UCSD-AML1 (cell line): ENCODE results near the gene TMEM250.

Experiments used
- DNase-seq: peaks from one replicate; lab custom pipeline; 2025; ENCODE audit not compliant: unreplicated experiment; lab: John Stamatoyannopoulos, UW

Gene TMEM250

DNA sequence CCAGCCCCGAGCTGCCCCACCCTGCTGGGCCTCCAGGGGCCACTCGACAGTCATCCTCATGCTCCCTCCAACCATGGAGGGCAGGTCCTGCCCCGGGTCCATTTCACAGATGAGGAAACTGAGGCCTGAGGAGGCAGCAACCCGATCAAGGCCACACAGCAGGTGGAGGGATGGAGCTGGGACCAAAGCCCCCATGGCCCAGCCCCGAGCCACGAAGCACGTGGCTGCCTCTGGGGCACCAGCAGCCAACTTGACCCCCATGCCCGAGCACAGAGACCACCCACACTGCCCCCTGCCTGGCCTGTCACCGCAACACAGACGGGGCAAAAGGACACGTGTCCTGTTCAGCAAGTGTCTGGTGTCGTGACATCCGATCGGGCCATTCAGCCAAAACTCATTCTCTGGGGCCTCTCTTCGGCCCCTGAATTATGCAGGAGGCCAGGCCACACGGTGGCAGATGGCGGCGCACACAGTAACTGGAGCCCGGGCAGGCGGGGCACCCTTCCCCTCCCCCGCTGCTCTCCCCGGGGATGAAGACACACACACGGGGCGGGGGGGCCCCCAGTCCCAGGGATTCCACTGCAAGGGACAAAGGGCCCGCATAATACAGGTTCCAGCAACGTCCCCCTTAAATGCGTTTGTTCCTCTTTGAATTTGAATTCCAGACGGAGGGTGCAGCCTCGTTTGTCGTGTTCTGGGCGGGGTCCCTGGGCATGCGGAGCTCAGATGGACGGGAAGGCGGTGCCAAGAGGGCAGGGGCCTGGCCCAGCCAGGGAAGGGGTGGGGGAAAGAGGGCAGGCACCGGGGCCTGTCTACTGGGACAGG lies 29.4 kb upstream of the TMEM250 start:
- no peak for DNase-seq

DNA sequence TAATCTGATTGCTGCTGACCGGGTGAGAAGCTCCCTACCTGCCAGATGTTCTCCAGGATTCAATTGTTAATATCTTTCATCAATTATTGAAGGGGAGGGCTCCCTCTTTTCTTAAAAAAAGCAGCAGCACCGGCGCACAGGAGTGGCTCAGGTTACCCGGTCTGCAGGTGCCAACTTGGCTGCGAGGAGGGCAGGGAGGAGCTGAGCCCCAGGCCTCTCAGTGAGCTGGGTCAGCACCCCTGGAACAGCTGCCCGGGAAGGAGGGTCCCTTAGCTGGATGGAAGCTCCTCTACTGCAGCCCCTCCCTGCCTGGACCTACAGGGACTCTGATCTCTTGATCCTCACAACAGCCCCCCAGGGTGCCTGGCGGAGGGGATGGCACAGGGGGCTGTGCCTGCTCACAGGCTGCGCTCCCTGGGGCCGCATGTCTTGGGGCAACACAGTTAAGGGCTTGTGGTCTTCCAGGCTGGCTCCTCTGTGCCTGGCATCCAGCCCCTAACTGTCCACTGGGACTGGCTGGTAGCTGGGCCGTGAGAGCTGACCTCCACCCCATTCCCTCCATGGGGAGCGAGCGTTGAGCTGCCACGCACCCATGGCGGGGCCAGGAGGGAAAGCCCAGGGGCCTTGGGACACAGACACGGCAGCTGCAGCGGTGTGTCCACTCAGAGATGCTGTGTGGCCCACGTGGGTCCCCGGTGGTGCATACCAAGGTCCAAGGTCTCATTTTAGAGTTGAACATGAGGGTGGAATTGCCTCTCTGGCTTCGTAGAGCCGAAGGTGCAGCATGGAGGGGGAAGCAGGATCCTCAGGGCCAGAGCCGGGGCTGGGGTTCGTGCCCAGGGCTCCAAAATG lies 28.6 kb upstream of the TMEM250 start:
- no peak for DNase-seq

DNA sequence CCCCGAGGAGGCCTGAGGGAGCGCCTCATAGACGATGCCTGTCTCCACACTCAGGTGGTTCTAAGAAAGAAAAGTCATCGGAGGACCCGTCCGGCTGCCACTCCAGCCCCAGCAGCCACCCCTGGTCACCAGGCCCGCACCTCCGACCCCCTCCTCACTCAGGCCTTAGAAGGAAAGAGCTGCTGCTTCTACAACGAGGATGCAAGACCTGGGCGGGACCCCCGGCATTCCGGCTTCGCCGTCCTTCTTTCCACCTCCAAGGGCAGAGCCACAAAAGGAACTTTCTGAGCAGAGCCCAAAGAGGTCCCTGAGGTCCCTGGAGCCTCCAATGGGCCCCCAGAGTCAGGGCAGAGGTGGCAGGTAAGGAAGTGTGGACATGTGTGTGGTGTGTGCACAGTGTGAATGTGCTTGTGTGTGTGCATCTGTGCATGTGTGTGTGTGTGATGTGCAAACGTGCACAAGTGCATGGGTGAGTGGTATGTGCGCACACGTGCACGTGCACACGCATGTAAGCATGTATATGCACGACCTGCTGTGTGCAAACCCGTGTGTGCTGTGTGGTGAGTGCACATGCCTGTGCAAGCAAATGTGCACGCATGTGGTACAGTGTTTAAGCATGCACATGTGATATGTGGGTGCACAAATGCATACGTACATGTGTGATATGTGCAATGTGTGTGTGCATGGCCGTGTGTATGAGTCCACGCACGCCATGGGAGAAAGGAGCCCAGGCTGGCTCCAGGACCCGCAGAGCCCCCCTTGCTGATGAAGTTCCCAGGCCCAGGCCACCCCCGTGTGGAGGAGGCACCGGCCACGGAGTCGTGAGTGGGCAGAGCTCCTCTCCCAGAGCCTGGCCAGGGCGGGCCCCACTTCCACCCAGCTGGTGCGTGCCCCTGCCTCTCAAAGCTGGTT lies 27.7 kb upstream of the TMEM250 start:
- no peak for DNase-seq

DNA sequence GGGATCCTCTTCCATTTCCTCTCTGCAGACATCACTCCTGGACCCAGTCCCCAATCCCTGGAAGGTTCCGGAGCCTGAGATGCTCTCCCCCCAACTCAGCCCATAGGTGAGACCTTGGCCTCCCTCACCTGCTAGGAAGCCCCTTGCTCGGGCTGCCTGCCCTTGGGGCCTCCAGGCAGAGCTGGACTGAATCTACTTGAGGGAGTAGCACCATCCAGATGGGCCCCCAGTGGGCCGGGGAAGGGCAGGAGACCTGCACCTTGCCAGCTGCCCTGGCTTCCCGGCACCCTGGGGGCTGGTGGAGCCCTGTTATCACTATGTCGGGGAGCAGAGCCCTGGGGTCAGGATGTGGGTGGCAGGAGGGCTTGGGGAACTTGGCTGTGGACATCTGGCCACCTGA lies 26.9 kb upstream of the TMEM250 start:
- no peak for DNase-seq

DNA sequence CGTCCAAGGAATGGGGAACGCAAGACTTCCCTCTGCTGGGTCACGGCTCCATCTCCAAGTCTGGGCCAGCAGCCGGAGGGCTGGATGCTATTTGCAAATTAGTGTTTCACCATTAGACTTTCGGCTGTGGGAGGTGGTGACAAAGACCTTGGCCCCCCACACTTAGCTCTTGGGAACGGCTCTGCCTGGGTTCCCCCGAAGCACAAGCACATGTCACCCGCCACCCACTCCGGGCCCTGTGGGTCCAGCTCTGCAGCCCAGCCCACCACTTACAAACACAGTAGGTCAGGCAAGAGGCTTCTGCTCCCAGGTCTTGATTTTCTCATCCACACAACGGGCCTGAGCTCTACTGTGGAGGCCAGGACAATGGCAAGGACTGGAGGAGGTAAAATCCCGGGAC lies 25.8 kb upstream of the TMEM250 start:
- DNase-seq, result no peak

DNA sequence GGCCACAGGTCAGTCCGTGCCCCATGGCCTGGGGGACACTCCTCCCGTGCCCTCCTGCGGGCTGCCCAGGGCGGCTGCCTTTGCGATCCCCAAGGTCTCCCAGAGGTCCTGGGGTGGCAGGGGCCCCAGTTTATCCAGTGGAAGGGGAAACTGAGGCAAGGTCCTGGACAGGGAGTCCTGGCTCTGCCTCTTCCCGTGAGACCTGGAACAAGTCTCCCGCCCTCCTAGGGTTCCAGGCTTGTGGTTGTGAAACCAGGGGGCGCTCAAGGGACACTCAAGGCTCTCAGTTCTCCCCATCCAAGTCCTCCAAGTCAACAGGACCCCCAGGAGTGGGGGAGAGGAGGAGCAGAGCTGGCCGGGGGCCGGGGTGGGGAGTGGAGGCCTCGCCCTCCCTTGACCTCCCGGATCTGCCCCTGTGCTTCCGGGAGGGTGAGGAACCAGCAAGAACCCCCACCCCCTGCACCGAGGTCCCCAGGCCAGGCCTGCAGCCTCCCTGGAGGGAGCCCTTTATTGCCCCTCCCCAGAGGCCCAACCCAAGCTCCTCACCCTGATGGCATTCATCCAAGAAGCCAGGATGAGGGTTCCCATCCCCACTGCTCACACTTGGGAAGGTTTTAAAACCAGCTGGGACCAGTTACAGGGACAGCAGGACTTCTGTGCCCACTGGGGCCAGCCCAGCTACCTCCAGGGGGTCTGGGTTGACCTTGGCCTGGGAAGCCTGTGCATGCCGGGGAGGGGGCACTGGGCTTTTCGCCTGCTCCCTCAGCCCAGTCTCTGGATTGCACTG lies 24.7 kb upstream of the TMEM250 start:
- peak; percentile 34 for DNase-seq

DNA sequence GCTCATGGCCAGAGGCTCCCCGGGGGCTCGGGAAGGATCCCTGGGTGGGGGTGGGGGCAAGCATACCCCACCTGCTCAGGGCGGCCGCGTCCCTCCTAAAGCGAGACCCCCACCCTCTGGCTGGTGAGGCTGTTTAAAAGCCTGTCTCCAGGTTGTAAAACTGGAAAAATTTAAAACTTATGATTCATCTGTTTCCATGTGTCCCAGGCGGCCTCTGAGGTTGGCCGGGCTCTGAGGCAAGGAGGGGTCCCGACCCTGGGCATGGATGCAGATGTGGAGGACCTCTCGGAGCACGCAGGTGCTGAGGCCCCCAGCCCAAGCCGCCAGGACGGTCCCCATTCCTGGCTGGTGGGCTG lies 24.2 kb upstream of the TMEM250 start:
- no peak for DNase-seq

DNA sequence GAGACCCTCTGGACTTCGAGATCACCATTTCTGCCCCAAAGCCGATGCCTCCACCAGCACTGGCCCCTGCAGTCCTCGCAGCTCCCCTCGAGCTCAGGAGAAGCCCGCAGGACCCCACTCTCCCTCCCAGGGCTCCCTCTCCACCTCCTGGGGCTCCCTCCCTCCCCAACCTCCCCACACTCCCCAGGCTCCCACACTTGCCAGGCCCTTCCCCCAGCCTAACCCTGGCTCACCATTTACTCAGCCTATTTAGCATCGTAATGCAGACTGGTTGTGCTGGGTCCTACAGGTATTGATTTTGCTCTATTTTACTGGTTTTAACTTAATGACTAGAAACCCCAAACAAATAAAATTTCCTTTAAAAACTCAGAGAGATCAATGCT lies 23.7 kb upstream of the TMEM250 start:
- DNase-seq, result no peak

DNA sequence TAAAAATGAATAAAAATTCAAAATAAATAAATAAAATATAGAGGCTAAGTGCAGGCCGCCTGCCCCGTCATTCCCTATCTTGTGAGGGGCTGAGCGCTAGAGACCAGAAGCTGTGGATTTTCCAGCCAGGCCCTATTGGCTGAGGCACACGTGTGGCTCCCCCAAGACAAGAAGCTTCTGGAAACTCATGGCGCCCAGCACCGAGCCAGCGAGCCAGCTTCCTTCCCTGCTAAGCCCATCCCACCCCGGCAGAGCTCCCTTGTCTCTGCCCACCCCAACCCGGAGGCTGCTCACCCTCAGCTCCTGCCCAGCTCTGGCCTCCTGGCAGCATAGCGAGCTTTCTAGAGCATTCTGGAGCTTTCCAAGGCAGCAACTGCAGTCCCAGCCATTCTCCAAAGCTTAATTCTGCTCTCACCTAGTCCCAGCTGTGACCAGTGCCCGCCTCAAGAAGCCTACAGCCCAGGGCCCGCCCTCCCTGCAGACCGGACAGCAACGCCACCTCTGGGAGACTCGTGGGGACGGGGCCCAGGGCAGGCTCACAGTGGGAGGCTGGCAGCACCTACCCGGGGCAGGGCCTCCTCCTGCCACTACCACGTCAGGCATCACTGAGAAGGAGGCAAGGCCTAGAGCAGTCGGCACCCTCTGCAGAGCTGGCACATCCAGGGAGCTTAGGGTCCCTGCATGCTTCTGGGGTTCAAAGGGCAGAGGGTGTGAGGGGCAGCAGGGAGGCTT lies 23.2 kb upstream of the TMEM250 start:
- DNase-seq, result no peak

DNA sequence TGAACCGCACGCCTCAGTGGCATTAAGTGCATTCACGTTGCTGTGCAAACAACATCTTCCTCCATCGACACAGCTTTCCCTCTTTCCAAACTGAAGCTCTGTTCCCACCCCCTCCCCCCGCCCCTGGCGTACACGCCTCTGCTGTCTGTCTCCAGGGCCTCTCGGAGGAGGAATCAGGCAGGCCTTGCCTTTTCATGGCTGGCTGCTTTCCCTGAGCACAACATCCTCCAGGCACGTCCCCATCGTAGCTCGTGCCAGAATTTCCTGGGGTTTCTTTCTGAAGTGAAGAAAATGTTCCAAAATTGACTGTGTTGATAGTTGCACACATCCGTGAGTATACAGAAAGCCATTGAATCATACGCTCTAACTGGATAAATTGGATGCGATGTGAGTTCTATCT lies 22.3 kb upstream of the TMEM250 start:
- no peak for DNase-seq

DNA sequence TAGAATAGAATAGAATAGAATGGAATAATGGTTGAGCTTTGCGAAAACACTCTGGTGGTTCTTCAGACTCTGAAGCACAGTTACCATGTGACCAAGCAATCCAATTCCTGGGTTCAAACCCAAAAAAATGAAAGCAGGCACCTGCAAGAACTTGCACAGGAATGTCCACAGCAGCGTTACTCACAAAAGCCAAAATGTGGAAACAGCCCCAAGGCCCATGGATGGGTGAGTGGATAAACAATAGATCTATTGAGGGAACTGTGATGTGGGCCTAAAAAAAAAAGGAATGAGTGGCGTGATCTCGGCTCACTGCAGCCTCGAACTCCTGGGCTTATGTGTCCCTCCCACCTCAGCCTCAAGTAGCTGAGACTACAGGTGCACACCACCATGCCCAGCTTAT lies 21.4 kb upstream of the TMEM250 start:
- DNase-seq, result no peak

DNA sequence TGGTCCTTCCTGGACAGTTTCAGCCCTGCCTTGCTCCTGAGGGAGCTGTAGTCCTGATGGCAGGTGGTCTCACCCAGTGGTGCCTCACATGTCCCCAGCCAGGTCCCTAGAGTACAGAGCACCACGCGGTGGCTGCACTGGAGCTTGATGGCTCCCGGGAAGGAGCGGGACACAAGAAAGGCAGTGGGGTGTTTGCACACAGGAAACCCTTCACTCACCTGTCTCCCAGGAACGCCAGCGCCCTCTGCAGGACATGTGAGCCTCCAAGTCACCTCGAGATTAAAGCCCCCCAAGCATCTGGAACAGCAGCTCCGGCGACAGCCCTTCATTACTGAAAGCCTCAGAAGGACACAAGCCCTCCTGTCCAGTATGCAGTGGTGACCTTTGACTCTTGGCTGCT lies 19.9 kb upstream of the TMEM250 start:
- DNase-seq, result peak; percentile 35

DNA sequence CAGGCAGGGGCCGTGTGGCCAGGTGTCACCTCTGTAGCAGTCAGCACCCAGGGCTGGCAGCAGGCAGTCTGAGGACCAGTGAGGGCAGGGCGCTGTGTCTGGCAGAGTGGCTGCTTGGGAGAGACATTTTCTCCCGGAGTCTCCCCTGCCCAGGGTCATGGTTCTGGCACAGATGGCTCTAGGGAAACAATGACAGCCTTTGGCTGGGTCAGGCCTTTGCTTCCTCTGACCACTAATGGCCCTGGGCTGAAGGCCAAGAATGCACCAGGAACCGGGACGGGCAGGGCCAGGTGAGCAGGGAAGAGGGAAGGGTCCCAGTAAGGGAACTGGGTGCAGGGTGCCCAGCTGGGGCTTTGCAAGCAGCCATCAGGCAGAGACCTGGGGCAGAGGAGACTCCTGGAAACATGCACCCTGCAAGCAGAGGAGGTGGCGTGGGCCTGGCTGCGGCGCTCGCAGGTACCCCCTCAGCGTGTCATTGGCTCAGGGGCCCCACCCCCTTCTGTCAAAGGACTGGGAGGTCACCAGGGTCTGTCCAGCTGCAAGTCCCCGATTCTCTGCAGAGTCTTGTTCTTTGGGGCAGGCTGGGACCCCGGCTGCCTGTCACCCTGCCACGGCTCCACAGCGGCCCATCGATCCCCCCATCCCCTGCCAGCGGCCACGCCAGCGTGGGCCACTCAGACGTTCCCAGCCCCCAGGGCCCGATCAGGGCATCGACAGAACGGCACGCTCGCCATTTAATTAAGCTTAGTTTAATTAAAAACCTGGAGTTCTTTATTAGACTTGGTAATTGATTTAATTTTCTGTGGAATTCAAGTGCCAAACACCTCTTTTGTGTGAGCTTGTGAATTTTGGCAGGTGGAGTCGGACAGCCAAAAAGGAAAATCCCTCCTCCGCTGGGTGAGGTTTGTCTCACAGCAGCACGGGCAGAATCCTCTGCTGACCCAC lies 18.9 kb upstream of the TMEM250 start:
- no peak for DNase-seq

DNA sequence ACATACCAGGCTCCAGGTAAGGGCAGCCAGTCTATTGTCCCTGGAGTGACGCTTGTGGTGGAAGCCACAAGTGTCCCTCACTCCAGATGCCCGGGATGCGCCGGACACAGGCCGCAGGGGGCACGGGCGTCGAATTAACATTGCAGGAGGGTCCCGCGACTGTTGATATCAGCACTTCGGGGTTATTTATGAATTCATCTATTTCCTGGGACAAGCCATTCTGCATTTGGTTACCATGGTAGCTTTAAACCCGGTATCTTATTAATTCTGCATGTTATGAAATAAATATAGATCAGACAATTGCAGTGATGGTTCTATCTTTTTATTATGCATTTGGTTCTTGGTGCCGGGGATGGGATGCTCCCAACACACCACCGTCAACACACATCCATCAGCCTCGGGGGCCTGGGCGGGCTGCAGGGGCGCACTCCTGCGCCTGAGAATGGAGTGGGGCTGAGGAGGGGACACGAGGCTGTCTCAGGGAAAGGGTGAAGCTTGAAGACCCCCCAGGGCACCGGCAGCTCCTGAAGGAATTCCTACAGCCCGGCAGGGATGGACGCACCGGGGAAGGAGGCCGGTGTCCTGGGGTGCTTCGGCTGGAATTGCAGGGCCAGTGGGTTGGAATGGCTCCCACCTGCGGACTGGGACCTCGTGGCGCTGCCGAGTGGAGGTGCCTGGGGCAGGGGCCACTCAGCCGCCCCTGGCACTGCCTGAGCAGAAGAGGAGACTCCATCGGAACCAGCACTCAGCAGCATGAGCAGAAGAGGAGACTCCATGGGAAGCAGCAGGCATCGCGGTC lies 17.7 kb upstream of the TMEM250 start:
- no peak for DNase-seq

DNA sequence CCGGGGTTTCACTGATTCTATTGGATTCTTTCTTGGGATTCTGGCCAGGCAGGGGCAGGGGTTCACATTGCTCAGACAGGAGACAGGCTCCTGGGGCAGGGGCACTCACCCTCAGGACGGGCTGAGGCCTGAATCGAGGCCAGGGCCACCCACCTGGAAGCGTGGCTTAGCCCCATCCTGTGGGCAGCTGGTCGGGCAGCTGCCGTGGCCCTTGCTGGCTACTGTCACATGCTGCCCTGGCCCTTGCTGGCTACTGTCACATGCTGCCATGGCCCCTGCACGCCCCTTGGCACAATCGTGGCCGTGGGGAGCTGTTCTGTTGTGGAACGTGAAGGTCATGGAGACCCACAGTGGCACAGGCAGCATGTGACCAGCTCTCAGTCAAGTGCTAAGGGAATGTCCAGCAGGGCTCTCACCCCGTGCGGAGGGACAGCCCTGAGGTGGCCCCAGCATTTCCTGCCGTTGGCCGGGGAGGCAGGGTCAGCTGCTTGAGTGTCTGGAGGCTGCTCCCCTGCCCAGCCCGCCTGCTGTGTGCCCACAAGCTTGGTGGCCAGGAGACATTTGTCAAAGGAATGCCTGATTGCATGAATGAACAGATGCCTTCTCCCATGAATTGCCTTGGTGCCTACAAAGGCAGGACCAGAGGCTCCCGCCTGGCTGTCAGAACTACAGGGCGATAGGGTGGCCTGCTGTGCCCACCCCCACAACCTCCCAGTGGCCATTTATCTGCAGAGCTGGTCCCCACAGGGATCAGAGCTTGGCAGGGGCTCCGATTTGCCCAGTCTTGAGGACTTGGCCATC lies 16.9 kb upstream of the TMEM250 start:
- no peak for DNase-seq

DNA sequence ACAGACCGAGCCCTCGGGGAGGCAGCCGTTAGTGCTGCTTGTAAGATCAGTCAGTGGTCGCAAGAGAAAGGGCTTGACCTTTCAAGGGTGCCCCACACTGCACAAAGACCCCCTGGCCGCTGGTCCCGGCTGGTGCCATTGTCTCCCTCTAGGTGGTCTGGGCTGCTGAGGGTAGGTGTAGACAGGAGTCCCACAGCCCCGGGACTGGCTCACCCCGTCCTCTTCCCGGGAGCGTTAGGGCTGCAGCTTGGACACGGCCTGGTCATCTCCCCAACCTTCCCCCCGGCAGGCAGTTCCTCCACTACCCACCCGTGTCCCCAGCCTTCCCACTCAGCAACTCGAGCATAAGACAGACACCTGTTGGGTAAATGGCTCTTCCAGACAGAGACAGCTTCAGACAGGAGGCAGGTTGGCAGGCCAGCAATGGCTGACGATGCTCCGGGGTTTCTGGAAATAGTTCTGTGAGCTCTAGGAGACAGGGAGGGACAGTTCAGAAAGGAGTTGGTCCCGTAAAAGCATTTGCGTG lies 15.3 kb upstream of the TMEM250 start:
- no peak for DNase-seq
